ENCODE measurements around the gene ATP8B4.

The ATP8B4 gene

GRCh38 chr15:49847423-49848281 lies 271.4 kb downstream of the ATP8B4 start:
- DNase-seq: no peak

- no peak for DNase-seq
Measured at GRCh38 chr15:49844390-49844789, 274.6 kb downstream of the ATP8B4 start.

- DNase-seq: no peak
Measured at GRCh38 chr15:49843725-49844124, 275.3 kb downstream of the ATP8B4 start.

- no peak for DNase-seq
Measured at GRCh38 chr15:49842031-49842730, 276.9 kb downstream of the ATP8B4 start.

GRCh38 chr15:49832511-49832910 lies 286.5 kb downstream of the ATP8B4 start:
- DNase-seq: no peak

GRCh38 chr15:49831206-49831965 lies 287.6 kb downstream of the ATP8B4 start:
- no peak for DNase-seq

- DNase-seq: no peak
Measured at GRCh38 chr15:49830391-49830790, 288.6 kb downstream of the ATP8B4 start.

GRCh38 chr15:49827311-49827710 lies 291.7 kb downstream of the ATP8B4 start:
- DNase-seq: no peak

GRCh38 chr15:49826640-49827234 lies 292.3 kb downstream of the ATP8B4 start:
- DNase-seq: no peak

GRCh38 chr15:49824775-49825099 lies 294.3 kb downstream of the ATP8B4 start:
- no peak for DNase-seq

- DNase-seq: no peak
Measured at GRCh38 chr15:49823987-49824774, 294.9 kb downstream of the ATP8B4 start.

GRCh38 chr15:49817100-49817499 lies 301.9 kb downstream of the ATP8B4 start:
- DNase-seq: no peak

- no peak for DNase-seq
Measured at GRCh38 chr15:49815950-49816349, 303.1 kb downstream of the ATP8B4 start.

GRCh38 chr15:49815526-49815925 lies 303.5 kb downstream of the ATP8B4 start:
- no peak for DNase-seq

- no peak for DNase-seq
Measured at GRCh38 chr15:49814709-49815108, 304.3 kb downstream of the ATP8B4 start.

- DNase-seq: no peak
Measured at GRCh38 chr15:49813625-49814024, 305.4 kb downstream of the ATP8B4 start.

GRCh38 chr15:49810720-49811119 lies 308.3 kb downstream of the ATP8B4 start:
- no peak for DNase-seq

GRCh38 chr15:49809894-49810609 lies 309.0 kb downstream of the ATP8B4 start:
- no peak for DNase-seq

GRCh38 chr15:49808341-49808740 lies 310.7 kb downstream of the ATP8B4 start:
- no peak for DNase-seq
